K562 (cell line): Measurements from ENCODE around the gene TUBA8. TPM values are rescaled to one million over a fixed set of nuclear protein-coding genes. Genes with fewer than 3 reads are reported as not detected.
"Not testable (repeated sequence)": the region's sequence is repeated elsewhere in the genome, so short reads cannot be mapped to it uniquely, and the experiment has no call there.

ENCODE experiments used
- ATAC-seq: fragments of 200-7000 bp; cut with Tn5 transposase; 3 replicates; pipeline ENCODE4 v1.9.1; 2020; ENCODE audit warnings: moderate library complexity
- BruUV-seq: library from RNA; stranded (reverse); fragments of 400-500 nt; replicated peaks from 2 replicates; lab custom pipeline; 2021; lab: Mats Ljungman, UMichigan
- CTCF ChIA-PET: fragments of 300-600 bp; formaldehyde crosslinking; extraction: SDS; loops from one replicate; lab custom pipeline; 2021; ENCODE audit warnings: low intra/inter-chr PET ratio; lab: Yijun Ruan, JAX
- POLR2A ChIA-PET: fragments of 300-600, 350-650 bp; sonication (Branson Sonifier 250); formaldehyde crosslinking; extraction: SDS; loops from one replicate; lab custom pipeline; 2021; ENCODE audit warnings: antibody characterized with exemption, inconsistent platforms; lab: Yijun Ruan, JAX
- DNase-seq, 4 experiments: peaks; one replicate each; pipeline versions ENCODE4 v3.0.0 to v3.0.0-alpha.2; 2011 to 2018; ENCODE audit warnings: low spot score in 3 of 4, mixed read lengths in 3 of 4; ENCODE audit errors: extremely low read depth in 1 of 4
- FAIRE-seq: peaks from 2 replicates; lab custom pipeline; 2011; peaks lifted over from hg19 to GRCh38; lab: Jason Lieb, UNC
- H2AFZ ChIP-seq: 2 replicates; pipeline ENCODE4 v1.6.0; 2011; ENCODE audit warnings: low read depth, low read length, control low read depth, inconsistent platforms
- H3K27ac ChIP-seq: fragments of 200-600 bp; 3 replicates; pipeline ENCODE4 v1.8.0; 2011; ENCODE audit warnings: low read depth, mild to moderate bottlenecking, control low read depth, inconsistent platforms, low read length, moderate library complexity, mixed read lengths; ENCODE audit errors: extremely low read depth
- H3K27me3 ChIP-seq, 2 experiments: fragments of 300-600 bp in 1 of 2; 2 replicates in 1 of 2; 3 replicates in 1 of 2; pipeline versions ENCODE4 v1.6.0 to v1.8.0; 2011; ENCODE audit warnings: inconsistent platforms in 2 of 2, low read length in 2 of 2, mild to moderate bottlenecking in 1 of 2, mixed read lengths in 1 of 2, moderate library complexity in 1 of 2; ENCODE audit not compliant: control insufficient read depth in 2 of 2, insufficient read depth in 2 of 2
- H3K36me3 ChIP-seq: fragments of 300-600 bp; 3 replicates; pipeline ENCODE4 v1.8.0; 2011; ENCODE audit warnings: mild to moderate bottlenecking, low read length, inconsistent platforms; ENCODE audit not compliant: control insufficient read depth, insufficient read depth
- H3K4me1 ChIP-seq, 2 experiments: fragments of 200-600 bp in 1 of 2; replicated peaks in 1 of 2; 2 replicates in 1 of 2; 3 replicates in 1 of 2; pipeline versions ENCODE4 v1.5.1 to v1.8.0; 2011; ENCODE audit warnings: inconsistent platforms in 2 of 2, low read length in 2 of 2, mild to moderate bottlenecking in 1 of 2, mixed read lengths in 1 of 2, moderate library complexity in 1 of 2; ENCODE audit not compliant: control insufficient read depth in 2 of 2, insufficient read depth in 2 of 2
- H3K4me2 ChIP-seq: 2 replicates; pipeline ENCODE4 v1.6.1; 2011; ENCODE audit warnings: low read length, control low read depth, inconsistent platforms, mixed read lengths; ENCODE audit not compliant: insufficient read depth
- H3K4me3 ChIP-seq: fragments of 200-600 bp; sonication (generic), shearing (Covaris generic); 2 replicates; pipeline ENCODE4 v1.5.1; 2016; ENCODE audit warnings: control low read depth, inconsistent platforms
- H3K79me2 ChIP-seq: fragments of 200-600 bp; 3 replicates; pipeline ENCODE4 v1.8.0; 2011; ENCODE audit warnings: low read length, inconsistent platforms; ENCODE audit not compliant: control insufficient read depth, insufficient read depth
- H3K9ac ChIP-seq, 2 experiments: 2 replicates each; pipeline versions ENCODE4 v1.6.0 to v1.6.1; 2011; ENCODE audit warnings: low read depth in 2 of 2, low read length in 2 of 2, control low read depth in 1 of 2, inconsistent platforms in 1 of 2, mild to moderate bottlenecking in 1 of 2, mixed read lengths in 1 of 2; ENCODE audit not compliant: insufficient read depth in 1 of 2
- H3K9me1 ChIP-seq: one replicate; pipeline ENCODE4 v1.6.0; 2011; ENCODE audit warnings: inconsistent platforms, mild to moderate bottlenecking, low read length, moderate library complexity; ENCODE audit not compliant: control insufficient read depth, insufficient read depth
- H3K9me3 ChIP-seq: replicated peaks from 2 replicates; pipeline ENCODE4 v1.5.1; 2011; ENCODE audit warnings: low read depth, low read length, inconsistent platforms; ENCODE audit not compliant: control insufficient read depth, insufficient read depth
- H4K20me1 ChIP-seq: replicated peaks from 2 replicates; pipeline ENCODE4 v1.6.1; 2011; ENCODE audit warnings: low read length, inconsistent platforms, mixed read lengths; ENCODE audit not compliant: control insufficient read depth, insufficient read depth
- BCOR ChIP-seq: fragments of 450-650 bp; IDR thresholded peaks from 2 replicates; pipeline ENCODE4 v1.6.1; 2016
- CBX1 ChIP-seq: sonication (generic); IDR thresholded peaks from 2 replicates; pipeline ENCODE4 v1.6.1; 2016; ENCODE audit warnings: antibody characterized with exemption, low read depth, mild to moderate bottlenecking
- CHD4 ChIP-seq: fragments of 200-600 bp; sonication (generic); IDR thresholded peaks from 3 replicates; pipeline ENCODE4 v1.6.1; 2012; ENCODE audit warnings: low read depth, mild to moderate bottlenecking, mixed read lengths, low read length, inconsistent platforms; ENCODE audit not compliant: insufficient read depth, insufficient replicate concordance, poor library complexity, severe bottlenecking
- WGBS: fragments of 100-300 bp; shearing (Covaris generic); methylation state at CpG from one replicate; pipeline ENCODE4 v1.1.6; 2016; ENCODE audit warnings: low coverage, mixed read lengths; ENCODE audit not compliant: insufficient coverage; ENCODE audit errors: missing lambda C conversion rate; 5-methylcytosine and 5-hydroxymethylcytosine counted together
- in situ Hi-C: fragments of 300-500 bp; cut with MboI; formaldehyde crosslinking; loops from 4 replicates; pipeline ENCODE4 v1.15.0; 2018; ENCODE audit warnings: inconsistent platforms, mixed read lengths
- intact Hi-C: fragments of 100-400 bp; cut with micrococcal nuclease; formaldehyde crosslinking; loops from 2 replicates; pipeline ENCODE4 v1.14.2; 2022
- polyA plus RNA-seq, 8 experiments: library from polyadenylated mRNA; depleted of rRNA in 4 of 8; stranded (reverse) in 5 of 8; unstranded in 3 of 8; fragments of >200 nt; fragmentation: Nextera tagmentation in 2 of 8; fragmentation: Illumina TruSeq in 1 of 8; extraction: Ambion mirVana in 2 of 8; extraction: Trizol in 1 of 8; gene quantifications; 2 replicates each; pipeline versions ENCODE4 v1.2.1 to v1.2.3, GENCODE V29; 2011 to 2014; ENCODE audit warnings: inconsistent platforms in 1 of 8, missing spikeins in 1 of 8
- total RNA-seq, 7 experiments: library from RNA; depleted of rRNA in 6 of 7; stranded (reverse); fragments of >200 nt in 6 of 7; fragmentation: Illumina TruSeq in 2 of 7; extraction: Trizol in 2 of 7; gene quantifications; 2 replicates each; pipeline versions ENCODE4 v1.2.1 to v1.2.3, GENCODE V29; 2011 to 2021; ENCODE audit warnings: low replicate concordance in 1 of 7
- TF ChIP-seq, protein P1 (sequence below): IDR thresholded peaks from 2 replicates; pipeline ENCODE4 v1.6.1; 2011; ENCODE audit warnings: borderline replicate concordance, low read depth, mild to moderate bottlenecking, moderate library complexity, low read length; ENCODE audit not compliant: insufficient read depth, poor library complexity, severe bottlenecking

TUBA8 gene
- total and polyA plus RNA-seq, 9 of the 15 experiments (the other 6 are each of a cell fraction or from before 2014, with no cell fraction given): 0.07 to 1.1 (median 0.65) TPM

DNA sequence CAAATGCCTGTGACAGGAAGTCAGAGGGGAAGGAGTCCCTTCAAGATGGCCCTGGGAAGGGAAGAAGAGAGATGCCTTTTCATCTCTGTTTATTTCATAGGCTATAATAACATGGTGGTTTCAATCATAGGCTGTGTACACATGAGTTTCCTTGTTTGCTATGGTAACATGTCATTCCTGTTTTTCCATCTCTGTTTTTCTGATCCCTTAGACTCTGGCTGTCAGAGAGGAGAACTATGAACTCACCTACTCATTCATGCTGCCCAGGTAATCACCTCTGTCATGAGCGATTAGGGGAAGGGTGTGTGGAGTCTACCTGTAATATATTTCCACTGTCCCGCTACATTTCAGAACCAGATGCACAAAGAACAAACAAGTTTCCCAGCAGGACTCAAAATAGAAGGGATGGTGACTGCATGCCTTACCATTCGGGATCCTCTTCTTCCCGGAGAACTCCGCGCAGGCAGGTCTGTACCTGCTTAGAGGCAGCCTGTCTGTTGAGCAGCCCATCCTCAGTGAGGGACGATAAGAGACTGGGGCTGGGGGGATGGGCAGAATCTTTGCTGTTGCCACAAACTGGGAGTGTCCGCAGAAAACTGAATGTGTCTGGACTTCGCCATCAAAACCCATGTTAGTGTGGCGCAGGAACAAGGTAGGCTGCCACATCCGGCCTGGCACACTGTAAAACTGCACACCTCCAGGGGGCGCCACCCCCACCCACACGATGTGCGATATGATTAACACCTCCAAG, 39.9 kb upstream of the TUBA8 start (continued):
- TF ChIP-seq CBX1 (peak; percentile 97), CHD4 (peak; percentile 96), BCOR (no peak)
- TF ChIP-seq, protein P1, sequence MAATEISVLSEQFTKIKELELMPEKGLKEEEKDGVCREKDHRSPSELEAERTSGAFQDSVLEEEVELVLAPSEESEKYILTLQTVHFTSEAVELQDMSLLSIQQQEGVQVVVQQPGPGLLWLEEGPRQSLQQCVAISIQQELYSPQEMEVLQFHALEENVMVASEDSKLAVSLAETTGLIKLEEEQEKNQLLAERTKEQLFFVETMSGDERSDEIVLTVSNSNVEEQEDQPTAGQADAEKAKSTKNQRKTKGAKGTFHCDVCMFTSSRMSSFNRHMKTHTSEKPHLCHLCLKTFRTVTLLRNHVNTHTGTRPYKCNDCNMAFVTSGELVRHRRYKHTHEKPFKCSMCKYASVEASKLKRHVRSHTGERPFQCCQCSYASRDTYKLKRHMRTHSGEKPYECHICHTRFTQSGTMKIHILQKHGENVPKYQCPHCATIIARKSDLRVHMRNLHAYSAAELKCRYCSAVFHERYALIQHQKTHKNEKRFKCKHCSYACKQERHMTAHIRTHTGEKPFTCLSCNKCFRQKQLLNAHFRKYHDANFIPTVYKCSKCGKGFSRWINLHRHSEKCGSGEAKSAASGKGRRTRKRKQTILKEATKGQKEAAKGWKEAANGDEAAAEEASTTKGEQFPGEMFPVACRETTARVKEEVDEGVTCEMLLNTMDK: peak; percentile 33

DNA sequence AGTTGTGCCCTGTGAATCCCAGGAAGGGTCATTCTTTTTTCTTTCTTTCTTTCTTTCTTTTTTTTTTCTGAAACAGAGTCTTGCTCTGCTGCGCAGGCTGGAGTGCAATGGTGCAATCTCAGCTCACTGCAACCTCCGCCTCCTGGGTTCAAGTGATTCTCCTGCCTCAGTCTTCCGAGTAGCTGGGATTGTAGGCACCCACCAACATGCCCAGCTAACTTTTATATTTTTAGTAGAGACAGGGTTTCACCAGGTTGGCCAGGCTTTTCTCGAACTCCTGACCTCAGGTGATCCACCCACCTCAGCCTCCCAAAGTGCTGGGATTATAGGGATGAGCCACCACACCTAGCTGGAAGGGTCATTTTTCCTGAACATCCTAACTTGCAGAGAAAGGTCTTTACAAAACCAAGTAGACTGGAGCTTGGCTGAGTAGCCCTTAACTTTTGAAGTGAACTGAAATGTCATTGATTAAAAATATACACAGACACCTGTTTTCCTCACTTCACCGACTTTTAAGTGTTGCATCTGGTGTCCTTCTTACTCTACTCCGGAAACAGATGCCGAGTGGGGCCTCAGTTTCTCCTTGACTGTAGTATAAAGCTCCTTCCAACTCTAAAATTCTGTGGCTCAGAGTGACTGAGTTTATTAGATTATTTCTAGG, 39.2 kb upstream of the TUBA8 start:
- H3K9me3 ChIP-seq, H3K9me1 ChIP-seq, H3K4me1 ChIP-seq, H4K20me1 ChIP-seq, FAIRE-seq, H3K4me2 ChIP-seq, DNase-seq, intact Hi-C loops, H3K27ac ChIP-seq, H3K9ac ChIP-seq, ATAC-seq, H2AFZ ChIP-seq, H3K36me3 ChIP-seq, H3K4me3 ChIP-seq, H3K79me2 ChIP-seq, BruUV-seq: not testable (repeated sequence)
- 28% methylated on average over 7 of the region's 7 CpGs for WGBS
- ChIA-PET CTCF (interaction anchor here (0.7 kb wide), 1 partner anchor 159 kb away, joined by 3 read pairs; no protein-coding TSS in a partner anchor), POLR2A (interaction anchor here (0.6 kb wide), 1 partner anchor 240 kb away, joined by 3 read pairs; no protein-coding TSS in a partner anchor)
- in situ Hi-C loops: loop anchor here (5.0 to 10.0 kb wide), 2 partner anchors 239 to 517 kb away; no protein-coding TSS in a partner anchor
- H3K27me3 ChIP-seq: peaks cover 26 to 34% of the 10 kb centered on the region in 2 experiments
